Body of pancreas (tissue), 4 donors: ENCODE data around the gene CPOX.

Experiments used
- CTCF ChIP-seq, 7 experiments: fragments of 450-650 bp in 4 of 7; fragments of 200-600 bp in 3 of 7; sonication (generic) in 3 of 7; IDR thresholded peaks; one replicate each; pipeline ENCODE4 v1.5.1; 2016 to 2019; ENCODE audit warnings: antibody characterized with exemption in 7 of 7
- POLR2A ChIP-seq, 3 donors: fragments of 450-650 bp; IDR thresholded peaks; one replicate each; pipeline ENCODE4 v1.6.1; 2016; ENCODE audit warnings: antibody characterized with exemption in 3 of 3, mild to moderate bottlenecking in 2 of 3

- TF ChIP-seq POLR2A (IDR thresholded peaks at IDR 0.05) (no peak), CTCF (IDR thresholded peaks at IDR 0.05) (no peak)
These were observed 42.2 kb downstream of the CPOX start for GRCh38 chr3:98551236-98551635.
